ENCODE measurements around the gene NR1H4.

The NR1H4 gene

GRCh38 chr12:100453951-100454350 lies 19.7 kb upstream of the NR1H4 start:
- no peak overlapping the region for H3K27ac ChIP-seq (ENCODE audit: extremely low read depth, low read depth, low read length)
- no peaks in the 10 kb centered on the region for H3K4me1 ChIP-seq (ENCODE audit: control insufficient read depth, insufficient read depth, low read length)
- ChIA-PET POLR2A (no interaction called here), CTCF (interaction anchor here (2.3 kb wide), 1 partner anchor 49 kb away, joined by 11 read pairs; no protein-coding TSS in a partner anchor)
- TF ChIP-seq GLIS1 (tag by site-specific recombination; IDR thresholded peaks at IDR 0.05) (no peak), ZBTB48 (tag by site-specific recombination; IDR thresholded peaks at IDR 0.05) (no peak), ZNF654 (tag by site-specific recombination; IDR thresholded peaks at IDR 0.05; ENCODE audit: low read depth) (no peak), ZNF404 (tag by site-specific recombination; IDR thresholded peaks at IDR 0.05) (no peak), ZNF302 (tag by site-specific recombination; IDR thresholded peaks at IDR 0.05; ENCODE audit: low read depth) (no peak), ZNF324 (tag by site-specific recombination; IDR thresholded peaks at IDR 0.05) (no peak), ZNF266 (tag by site-specific recombination; IDR thresholded peaks at IDR 0.05; ENCODE audit: low read depth) (no peak), ZNF701 (tag by site-specific recombination; IDR thresholded peaks at IDR 0.05) (no peak), AEBP2 (tag by site-specific recombination; IDR thresholded peaks at IDR 0.05; ENCODE audit: borderline replicate concordance) (no peak), RBAK (tag by site-specific recombination; IDR thresholded peaks at IDR 0.05) (no peak), KLF17 (tag by site-specific recombination; IDR thresholded peaks at IDR 0.05) (no peak), ZNF239 (tag by site-specific recombination; IDR thresholded peaks at IDR 0.05) (no peak), ZNF114 (tag by site-specific recombination; IDR thresholded peaks at IDR 0.05) (no peak), ZNF155 (tag by site-specific recombination; IDR thresholded peaks at IDR 0.05) (no peak), KLF9 (tag by site-specific recombination; IDR thresholded peaks at IDR 0.05; ENCODE audit: low read depth) (no peak)
- TF ChIP-seq, protein P1, sequence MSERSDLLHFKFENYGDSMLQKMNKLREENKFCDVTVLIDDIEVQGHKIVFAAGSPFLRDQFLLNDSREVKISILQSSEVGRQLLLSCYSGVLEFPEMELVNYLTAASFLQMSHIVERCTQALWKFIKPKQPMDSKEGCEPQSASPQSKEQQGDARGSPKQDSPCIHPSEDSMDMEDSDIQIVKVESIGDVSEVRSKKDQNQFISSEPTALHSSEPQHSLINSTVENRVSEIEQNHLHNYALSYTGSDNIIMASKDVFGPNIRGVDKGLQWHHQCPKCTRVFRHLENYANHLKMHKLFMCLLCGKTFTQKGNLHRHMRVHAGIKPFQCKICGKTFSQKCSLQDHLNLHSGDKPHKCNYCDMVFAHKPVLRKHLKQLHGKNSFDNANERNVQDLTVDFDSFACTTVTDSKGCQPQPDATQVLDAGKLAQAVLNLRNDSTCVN (tag by site-specific recombination; optimal IDR thresholded peaks at IDR 0.05), result no peak
- TF ChIP-seq, protein P2, sequence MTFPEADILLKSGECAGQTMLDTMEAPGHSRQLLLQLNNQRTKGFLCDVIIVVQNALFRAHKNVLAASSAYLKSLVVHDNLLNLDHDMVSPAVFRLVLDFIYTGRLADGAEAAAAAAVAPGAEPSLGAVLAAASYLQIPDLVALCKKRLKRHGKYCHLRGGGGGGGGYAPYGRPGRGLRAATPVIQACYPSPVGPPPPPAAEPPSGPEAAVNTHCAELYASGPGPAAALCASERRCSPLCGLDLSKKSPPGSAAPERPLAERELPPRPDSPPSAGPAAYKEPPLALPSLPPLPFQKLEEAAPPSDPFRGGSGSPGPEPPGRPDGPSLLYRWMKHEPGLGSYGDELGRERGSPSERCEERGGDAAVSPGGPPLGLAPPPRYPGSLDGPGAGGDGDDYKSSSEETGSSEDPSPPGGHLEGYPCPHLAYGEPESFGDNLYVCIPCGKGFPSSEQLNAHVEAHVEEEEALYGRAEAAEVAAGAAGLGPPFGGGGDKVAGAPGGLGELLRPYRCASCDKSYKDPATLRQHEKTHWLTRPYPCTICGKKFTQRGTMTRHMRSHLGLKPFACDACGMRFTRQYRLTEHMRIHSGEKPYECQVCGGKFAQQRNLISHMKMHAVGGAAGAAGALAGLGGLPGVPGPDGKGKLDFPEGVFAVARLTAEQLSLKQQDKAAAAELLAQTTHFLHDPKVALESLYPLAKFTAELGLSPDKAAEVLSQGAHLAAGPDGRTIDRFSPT (tag by site-specific recombination; IDR thresholded peaks at IDR 0.05), result no peak
- TF ChIP-seq, protein P3, sequence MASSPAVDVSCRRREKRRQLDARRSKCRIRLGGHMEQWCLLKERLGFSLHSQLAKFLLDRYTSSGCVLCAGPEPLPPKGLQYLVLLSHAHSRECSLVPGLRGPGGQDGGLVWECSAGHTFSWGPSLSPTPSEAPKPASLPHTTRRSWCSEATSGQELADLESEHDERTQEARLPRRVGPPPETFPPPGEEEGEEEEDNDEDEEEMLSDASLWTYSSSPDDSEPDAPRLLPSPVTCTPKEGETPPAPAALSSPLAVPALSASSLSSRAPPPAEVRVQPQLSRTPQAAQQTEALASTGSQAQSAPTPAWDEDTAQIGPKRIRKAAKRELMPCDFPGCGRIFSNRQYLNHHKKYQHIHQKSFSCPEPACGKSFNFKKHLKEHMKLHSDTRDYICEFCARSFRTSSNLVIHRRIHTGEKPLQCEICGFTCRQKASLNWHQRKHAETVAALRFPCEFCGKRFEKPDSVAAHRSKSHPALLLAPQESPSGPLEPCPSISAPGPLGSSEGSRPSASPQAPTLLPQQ (tag by site-specific recombination; IDR thresholded peaks at IDR 0.05), result no peak
- TF ChIP-seq, protein P4, sequence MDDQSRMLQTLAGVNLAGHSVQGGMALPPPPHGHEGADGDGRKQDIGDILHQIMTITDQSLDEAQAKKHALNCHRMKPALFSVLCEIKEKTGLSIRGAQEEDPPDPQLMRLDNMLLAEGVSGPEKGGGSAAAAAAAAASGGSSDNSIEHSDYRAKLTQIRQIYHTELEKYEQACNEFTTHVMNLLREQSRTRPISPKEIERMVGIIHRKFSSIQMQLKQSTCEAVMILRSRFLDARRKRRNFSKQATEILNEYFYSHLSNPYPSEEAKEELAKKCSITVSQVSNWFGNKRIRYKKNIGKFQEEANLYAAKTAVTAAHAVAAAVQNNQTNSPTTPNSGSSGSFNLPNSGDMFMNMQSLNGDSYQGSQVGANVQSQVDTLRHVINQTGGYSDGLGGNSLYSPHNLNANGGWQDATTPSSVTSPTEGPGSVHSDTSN (CRISPR knock-in tag; IDR thresholded peaks at IDR 0.05), result no peak
- TF ChIP-seq, protein P5, sequence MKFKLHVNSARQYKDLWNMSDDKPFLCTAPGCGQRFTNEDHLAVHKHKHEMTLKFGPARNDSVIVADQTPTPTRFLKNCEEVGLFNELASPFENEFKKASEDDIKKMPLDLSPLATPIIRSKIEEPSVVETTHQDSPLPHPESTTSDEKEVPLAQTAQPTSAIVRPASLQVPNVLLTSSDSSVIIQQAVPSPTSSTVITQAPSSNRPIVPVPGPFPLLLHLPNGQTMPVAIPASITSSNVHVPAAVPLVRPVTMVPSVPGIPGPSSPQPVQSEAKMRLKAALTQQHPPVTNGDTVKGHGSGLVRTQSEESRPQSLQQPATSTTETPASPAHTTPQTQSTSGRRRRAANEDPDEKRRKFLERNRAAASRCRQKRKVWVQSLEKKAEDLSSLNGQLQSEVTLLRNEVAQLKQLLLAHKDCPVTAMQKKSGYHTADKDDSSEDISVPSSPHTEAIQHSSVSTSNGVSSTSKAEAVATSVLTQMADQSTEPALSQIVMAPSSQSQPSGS (tag by site-specific recombination; IDR thresholded peaks at IDR 0.05; ENCODE audit: low read depth), result no peak
- H3K4me3 ChIP-seq (ENCODE audit: low read depth, low read length), result no peak overlapping the region
- no peaks in the 10 kb centered on the region for H3K9me3 ChIP-seq (ENCODE audit: control insufficient read depth, insufficient read depth, low read depth, low read length)
- H3K36me3 ChIP-seq (ENCODE audit: control insufficient read depth in 2 of 2, insufficient read depth in 1 of 2, low read length in 2 of 2), result no peaks in the 10 kb centered on the region

Data from HEK293 (cell line).